ENCODE data around the gene PPP1R1B.
A peak's percentile ranks its signal among the peaks of the same experiment; 100 is the strongest.

PPP1R1B gene

DNA sequence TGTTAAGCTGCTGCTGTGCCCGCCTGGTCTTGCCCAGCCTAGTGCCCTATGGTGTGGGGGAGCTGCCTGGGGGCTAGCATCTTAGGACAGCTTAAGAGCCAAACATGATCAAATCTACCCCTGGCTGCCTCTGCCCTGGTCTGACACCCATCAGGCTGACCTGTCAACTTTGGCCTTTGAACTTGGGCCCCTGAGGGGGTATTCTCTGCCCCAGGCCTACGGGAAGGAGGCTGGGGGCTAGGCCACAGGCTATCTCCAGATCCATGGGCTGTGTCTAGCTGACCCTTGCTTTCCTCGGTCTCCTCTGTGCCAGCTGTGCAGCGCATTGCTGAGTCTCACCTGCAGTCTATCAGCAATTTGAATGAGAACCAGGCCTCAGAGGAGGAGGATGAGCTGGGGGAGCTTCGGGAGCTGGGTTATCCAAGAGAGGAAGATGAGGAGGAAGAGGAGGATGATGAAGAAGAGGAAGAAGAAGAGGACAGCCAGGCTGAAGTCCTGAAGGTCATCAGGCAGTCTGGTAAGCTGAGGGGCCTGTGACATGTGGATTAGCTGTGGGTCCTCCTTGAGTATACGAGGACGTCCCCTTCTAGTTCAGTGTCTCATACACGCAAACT lies 6.9 kb downstream of the PPP1R1B start:
- no peak for DNase-seq (ENCODE audit: low spot score)

GRCh38 chr17:39634384-39634871 lies 7.7 kb downstream of the PPP1R1B start:
- peak; percentile 75 for DNase-seq (ENCODE audit: low spot score)

DNA sequence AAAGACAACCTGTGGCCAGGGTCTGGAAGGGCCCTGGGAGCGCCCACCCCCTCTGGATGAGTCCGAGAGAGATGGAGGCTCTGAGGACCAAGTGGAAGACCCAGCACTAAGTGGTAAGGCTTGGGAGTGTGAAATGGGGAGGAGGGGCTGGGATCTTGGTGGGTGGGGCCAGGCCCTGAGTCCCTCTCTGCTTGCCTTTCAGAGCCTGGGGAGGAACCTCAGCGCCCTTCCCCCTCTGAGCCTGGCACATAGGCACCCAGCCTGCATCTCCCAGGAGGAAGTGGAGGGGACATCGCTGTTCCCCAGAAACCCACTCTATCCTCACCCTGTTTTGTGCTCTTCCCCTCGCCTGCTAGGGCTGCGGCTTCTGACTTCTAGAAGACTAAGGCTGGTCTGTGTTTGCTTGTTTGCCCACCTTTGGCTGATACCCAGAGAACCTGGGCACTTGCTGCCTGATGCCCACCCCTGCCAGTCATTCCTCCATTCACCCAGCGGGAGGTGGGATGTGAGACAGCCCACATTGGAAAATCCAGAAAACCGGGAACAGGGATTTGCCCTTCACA lies 8.9 kb downstream of the PPP1R1B start:
- no peak for DNase-seq (ENCODE audit: low spot score)

DNA sequence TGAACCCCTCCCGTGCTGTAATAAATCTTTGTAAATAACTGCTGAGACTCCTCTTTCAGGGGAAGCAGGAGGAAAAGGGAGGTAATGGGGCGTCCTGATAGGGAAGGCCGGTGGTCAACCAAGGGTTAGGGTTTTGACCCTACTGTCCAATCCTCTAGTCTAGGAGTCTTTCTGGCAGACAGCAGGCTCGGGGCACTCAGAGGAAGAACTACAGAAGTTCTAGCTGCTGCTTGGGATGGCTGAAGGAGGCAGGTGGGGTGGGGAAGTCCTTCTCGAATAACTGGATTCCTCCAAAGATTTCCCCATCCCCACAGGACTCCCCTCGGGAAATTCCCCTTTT lies 9.8 kb downstream of the PPP1R1B start:
- DNase-seq (ENCODE audit: low spot score): no peak

- DNase-seq (ENCODE audit: low spot score): peak; percentile 88
These were observed 10.4 kb downstream of the PPP1R1B start, which contains the start of gene STARD3 for GRCh38 chr17:39636927-39637736. Gene STARD3, plus strand, starts transcription at chr17:39637144. Its CDS starts 16,388 bp downstream, at chr17:39653532.

- no peak for DNase-seq (ENCODE audit: low spot score)
These were observed 11.6 kb downstream of the PPP1R1B start for GRCh38 chr17:39638317-39638716.

GRCh38 chr17:39639043-39639442 lies 12.3 kb downstream of the PPP1R1B start:
- DNase-seq (ENCODE audit: low spot score): no peak

DNA sequence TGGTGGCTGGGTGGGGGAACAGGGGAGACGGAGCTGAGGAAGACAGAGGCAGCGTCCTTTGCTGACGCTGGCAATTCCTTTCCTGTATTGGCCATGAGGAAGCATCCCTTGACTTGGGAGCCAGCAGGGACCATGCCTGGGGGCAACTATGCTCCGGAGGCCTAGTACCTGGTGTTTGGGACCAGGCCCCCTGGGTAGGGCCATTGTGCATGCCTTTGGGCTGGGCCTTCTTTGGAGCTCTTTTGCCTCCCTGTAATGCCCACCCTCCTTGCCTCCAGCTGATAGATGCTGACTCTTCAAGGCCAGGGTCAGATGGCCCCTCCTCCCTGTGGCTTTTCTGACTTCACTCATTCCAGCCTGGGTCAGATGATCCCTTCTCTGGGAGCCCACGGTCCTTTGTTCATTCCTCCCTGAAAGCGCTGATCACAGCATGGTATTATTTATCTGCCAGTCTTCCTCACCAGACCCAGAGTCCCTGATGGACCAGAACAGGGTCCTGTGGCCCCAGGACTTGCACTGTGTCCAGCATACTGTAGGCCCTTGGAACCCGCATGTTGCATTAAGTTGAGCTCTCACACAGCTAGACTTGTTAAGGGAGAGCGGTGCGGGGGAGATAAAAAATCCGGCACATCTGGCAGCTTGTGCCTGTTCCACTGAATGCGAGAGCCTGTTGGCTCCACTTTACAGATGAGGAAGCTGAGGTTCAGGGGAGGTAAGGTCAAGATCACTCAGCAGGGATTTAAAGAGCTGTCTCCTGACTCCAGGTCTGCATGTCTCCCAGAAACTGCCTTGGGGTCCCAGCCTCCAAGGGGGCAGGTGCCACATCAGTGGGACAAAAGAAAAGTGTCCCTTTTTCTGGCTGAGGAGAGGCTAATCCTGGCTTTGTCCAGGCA lies 13.1 kb downstream of the PPP1R1B start:
- DNase-seq (ENCODE audit: low spot score): no peak

DNA sequence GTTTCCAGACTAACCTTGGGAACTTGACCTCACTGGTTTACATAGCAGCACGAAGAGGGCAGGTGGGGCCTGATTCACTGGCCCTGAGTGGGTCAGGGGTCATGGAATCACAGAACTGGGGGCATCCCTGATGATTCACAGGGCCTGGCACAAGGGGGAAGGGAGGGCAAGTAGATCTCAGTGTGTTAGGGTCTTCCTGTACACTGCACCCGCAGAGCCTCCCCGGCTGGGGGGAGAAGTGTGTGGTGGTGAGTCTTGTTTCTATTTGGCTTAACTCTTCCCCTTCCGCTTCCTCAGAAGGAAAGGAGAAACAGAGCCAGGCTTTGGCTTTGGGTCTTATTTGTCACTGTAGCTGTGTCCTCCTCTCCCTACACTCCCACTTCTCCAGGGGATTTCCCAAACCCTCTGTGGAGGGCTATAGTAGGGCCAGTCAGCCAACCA lies 13.9 kb downstream of the PPP1R1B start:
- DNase-seq (ENCODE audit: low spot score): no peak

DNA sequence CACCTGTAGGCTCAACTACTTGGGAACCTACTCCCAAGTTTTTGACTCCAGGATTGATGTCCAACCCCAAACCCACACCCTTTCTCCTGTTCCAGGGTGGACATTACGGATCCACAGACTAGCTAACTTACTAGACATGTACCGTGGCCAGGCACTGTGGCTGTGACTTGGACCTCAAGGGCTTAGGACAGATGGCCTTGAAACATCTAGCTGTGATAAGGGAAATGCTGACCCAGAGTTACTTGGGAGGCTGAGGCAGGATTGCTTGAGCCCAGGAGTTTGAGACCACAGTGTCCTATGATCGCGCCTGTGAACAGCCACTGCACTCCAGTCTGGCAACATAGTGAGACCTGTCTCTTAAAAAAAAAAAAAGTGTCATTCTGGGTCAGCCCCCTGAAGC lies 14.3 kb downstream of the PPP1R1B start:
- no peak for DNase-seq (ENCODE audit: low spot score)

DNA sequence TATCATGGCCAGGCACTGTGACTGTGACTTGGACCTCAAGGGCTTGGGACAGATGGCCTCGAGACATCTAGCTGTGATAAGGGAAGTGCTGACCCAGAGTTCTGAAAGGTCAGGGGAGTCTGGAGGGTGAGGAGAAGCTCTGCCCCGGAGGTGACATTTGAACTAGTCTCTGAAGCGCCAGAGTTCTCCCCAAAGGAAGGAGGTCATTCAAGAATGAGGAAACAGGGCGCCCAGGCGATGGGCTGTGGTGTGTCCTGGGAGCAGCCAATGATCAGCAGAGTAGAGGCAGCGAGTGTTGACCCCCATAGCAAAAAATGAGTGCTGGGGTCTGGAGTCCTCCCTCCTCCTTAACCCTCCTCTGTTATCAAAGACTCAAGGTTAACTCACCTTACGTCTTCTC lies 15.1 kb downstream of the PPP1R1B start:
- no peak for DNase-seq (ENCODE audit: low spot score)

DNA sequence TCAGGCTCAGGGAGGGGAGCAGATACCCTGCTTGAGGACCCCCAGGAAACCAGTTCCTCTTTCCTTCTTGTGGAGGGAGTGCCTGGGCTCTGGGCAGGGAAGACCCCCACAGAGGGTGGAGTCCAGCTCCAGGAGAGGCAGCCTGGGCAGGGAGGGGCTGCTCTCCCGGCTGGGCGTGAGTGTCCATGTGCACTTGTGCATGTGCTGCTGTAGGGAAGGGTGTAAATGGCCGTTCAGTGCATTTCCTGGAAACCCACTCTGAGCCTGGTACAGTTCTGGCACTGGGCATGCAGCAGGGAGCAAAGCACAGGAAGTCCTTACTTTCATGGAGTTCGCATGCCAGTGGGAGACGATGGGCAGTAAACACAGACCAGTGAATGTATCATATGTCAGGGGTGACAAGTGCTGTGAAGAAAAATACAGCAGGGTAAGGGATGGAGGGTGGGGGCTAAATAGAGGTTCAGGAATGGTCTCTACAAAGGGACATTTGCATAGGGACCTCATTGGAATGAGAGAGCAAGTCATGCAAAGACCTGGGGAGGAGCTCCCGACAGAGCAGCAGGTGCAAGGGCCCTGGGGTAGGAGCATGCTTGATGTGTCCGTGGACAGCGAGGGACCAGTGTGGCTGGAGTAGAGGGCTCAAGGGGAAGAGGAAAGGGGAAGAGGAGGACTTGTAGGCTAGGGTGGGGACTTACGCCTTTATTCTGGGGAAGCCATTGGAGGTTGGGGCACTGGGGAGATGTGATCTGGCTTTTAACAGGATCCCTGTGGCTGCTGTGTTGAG lies 15.7 kb downstream of the PPP1R1B start:
- DNase-seq (ENCODE audit: low spot score): no peak

GRCh38 chr17:39643271-39643670 lies 16.5 kb downstream of the PPP1R1B start:
- DNase-seq (ENCODE audit: low spot score): no peak

DNA sequence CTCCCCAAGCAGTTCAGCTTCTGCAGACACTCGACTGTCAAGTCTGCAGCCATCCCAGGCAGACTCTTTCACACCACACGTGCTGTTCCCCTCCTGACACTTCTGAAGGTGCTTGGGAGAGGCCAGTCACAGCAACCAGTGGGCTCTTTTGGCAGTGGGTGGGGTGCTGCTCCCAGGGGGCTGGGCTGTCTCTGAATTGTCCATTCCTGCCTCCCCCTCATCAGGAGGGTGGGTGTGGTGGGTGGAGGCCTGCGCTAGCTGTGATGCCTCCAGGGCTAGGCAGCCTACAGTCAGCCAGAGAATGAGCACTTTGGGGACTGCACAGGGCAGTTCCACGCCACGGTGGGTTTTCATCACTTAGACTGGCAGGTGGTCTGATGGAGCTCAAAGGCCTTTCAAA lies 20.5 kb downstream of the PPP1R1B start:
- no peak for DNase-seq (ENCODE audit: low spot score)

GRCh38 chr17:39648616-39649366 lies 22.0 kb downstream of the PPP1R1B start:
- no peak for DNase-seq (ENCODE audit: low spot score)

DNA sequence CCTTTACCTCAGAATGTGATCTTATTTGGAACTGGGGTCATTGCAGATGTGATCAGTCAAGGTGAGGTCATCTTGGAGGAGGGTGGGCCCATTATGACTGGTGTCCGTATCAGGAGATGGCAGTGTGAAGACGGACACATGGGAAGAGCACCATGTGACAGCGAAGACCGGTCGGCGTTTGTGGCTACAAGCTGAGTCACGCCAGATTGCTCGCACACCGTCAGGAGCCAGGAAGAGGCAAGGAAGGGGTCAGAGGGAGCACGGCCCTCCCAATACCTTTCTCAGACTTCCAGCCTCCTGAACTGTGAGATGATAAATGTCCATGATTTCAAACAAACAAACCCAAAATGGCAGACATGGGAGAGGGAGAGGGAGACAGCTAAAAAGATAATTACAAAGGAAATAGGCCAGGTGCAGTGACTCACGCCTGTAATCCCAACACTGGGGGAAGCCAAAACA lies 23.4 kb downstream of the PPP1R1B start:
- no peak for DNase-seq (ENCODE audit: low spot score)

- no peak for DNase-seq (ENCODE audit: low spot score)
These were observed 25.3 kb downstream of the PPP1R1B start for GRCh38 chr17:39651923-39652586.

- DNase-seq (ENCODE audit: low spot score): peak; percentile 48
These were observed 26.0 kb downstream of the PPP1R1B start for GRCh38 chr17:39652587-39653315.

DNA sequence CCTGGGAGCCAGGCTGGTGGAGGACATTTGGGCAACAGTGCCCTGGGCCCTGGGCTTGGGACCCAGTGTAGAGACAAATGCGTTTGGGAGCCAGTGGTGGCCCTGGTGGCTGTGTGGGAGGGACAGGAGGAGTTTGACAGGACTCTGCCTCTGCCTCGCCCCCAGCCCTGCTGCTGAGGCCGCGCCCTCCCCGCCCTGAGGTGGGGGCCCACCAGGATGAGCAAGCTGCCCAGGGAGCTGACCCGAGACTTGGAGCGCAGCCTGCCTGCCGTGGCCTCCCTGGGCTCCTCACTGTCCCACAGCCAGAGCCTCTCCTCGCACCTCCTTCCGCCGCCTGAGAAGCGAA lies 26.5 kb downstream of the PPP1R1B start:
- DNase-seq (ENCODE audit: low spot score): no peak
